ENCODE data around the gene MMD2.
"Not testable (repeated sequence)": the region's sequence is repeated elsewhere in the genome, so short reads cannot be mapped to it uniquely, and the experiment has no call there.

Gene MMD2

DNA sequence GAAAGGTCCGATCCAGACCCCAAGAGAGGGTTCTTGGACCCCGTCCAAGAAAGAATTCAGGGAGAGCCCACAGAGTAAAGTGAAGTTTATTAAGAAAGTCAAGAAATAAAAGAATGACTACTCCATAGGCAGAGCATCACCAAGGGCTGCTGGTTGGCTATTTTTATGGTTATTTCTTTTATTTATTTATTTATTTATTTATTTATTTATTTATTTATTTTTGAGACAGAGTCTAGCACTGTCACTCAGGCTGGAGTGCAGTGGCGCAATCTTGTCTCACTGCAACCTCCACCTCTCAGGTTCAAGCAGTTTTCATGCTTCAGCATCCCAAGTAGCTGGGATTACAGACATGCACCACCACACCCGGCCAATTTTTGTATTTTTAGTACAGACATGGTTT lies 65.8 kb downstream of the MMD2 start:
- DNase-seq: not testable (repeated sequence)

DNA sequence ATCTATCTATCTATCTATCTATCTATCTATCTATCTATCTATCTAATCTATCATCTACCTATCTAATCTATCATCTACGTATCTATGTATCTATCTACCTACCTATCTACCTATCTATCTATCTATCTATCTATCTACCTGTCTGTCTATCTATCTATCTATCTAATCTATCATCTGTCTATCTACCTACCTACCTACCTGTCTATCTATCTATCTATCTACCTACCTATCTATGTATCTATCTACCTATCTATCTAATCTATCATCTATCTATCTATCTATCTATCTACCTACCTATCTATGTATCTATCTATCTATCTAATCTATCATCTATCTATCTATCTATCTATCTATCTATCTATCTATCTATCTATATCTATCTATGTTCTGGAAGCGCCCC lies 67.5 kb downstream of the MMD2 start:
- DNase-seq: not testable (repeated sequence)

DNA sequence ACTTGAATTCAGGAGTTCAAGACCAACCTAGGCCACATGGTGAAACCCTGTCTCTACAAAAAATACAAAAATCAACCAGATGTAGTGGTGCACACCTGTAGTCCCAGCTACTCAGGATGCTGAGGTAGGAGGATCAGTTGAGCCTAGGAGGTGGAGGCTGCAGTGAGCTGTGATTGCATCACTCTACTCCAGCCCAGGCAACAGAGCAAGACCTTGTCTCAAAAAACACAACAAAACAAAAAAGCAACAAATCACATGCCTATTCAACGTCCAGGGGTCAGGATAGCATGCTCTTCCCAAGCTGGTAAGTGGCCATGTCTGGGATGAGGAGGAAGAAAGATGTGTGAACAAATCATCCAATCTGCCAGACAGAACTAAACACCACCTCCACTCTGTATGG lies 69.3 kb downstream of the MMD2 start:
- no peak for DNase-seq

DNA sequence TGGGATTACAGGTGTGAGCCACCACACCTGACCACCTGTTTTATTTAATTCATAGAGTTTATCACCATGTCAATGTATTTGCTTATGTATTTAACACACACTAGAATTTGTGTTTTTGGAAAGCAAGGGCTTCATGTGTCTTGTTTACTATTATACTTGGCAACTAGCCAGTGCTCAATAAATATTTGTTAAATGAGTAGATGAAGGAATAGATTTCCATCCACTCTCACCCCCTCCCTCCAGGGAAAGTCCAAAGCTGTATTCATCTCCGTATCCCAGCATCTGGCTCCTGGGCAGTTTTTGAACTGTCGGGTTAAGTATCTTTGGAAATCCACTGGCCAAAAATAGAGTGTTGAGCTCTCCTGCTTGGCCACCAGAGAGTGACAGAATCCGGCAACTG lies 70.8 kb downstream of the MMD2 start:
- DNase-seq: no peak

DNA sequence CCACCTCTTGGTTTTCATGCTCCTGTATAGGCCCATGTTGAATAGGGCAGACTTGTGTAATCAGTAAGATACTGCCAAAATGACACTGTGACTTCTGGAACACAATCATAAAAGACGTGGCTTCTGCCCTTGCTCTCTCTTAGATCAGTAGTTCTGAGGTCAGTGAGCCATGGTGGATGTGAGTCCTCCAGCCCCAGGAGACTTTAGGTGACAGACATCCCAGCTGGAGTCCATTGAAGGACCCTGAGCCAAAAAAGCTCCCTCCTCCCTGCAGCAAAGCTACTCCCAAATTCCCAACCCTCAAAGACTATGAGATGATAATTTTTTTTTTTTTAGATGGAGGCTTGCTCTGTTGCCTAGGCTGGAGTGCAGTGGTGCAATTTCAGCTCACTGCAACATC lies 72.3 kb downstream of the MMD2 start:
- no peak for DNase-seq

DNA sequence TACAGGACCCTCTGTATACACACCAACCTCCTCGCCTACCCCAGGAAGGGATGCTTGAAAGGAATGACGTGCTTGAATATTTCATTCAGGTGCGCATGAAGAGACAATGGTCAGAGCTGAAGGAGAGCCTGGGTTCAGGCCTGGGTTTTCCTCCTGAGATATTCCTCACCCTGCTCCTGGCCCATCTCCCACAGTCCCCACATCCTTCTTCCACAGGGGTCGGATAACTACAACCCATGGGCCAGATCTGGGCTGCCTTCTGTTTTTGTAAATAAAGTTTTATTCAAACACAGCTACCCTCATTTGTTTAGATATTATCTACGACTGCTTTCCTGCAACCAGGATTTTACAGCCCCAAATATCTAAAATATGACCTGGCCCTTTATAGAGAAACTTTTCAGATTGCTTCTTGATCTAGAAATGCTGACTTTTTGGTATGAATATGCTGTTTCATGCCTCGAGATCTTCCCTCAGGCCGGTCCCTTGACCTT lies 73.6 kb downstream of the MMD2 start:
- DNase-seq: no peak

DNA sequence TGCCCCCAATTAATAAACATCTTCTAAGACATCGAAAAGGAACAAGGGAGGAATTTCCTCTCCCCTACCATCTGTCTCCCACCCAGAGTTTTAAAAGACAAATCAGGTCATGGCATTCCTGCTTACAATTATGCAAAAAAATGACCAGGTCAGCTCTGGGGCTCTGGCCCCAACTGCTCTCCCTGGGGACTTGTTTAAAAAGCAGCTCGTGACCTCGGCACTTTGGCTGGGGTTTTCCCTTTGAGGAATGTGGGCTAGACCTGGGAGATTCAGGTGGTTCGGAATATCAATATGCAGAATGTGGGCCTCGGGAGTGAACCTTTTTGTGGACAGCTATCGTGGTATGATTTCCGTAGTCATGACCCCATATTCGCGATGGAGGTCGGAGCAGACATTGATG lies 74.8 kb downstream of the MMD2 start:
- DNase-seq: no peak

DNA sequence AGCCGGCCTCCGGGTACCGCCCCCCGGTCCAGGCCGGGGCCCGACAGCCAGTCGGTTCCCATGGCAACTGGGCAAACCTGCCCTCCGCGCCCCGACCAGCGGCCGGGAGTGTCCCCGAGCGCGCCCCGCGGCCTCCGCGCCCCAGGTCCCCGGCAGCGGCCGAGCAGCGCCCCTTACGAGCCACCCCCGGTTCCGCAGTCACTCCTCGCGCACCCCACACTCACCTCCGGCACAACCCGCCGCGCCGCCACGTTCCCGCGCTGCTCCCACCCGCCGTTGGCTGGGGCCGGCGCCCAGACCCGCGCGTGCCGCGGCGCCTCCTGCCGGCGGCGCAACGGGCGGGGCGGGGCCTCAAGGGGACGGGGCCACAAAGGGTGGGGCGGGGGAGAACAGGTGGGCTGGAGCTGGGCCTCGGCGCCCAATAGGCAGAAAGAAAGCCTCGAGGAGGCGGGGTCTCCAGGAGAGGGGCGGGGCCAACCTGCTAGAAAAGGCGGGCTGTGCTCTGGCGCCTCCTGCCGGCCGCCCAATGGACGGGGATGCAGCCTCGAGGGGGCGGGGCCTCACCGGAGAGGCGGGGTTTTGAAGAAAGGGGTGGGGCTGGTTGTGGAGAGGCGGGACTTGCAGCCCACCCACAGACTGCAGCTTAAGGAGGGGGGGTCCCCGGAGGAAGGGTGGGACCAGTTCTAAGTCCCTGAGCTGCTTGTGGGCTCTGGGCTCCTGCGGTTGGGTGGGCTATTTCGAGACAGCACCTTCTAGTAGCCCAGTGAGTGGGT lies 75.4 kb downstream of the MMD2 start, which contains the start of gene RADIL:
Gene RADIL, minus strand, starts transcription at position 345 of the 773 bp plus-strand sequence. CDS start 5,577 bp downstream, outside the sequence.
- DNase-seq: peak; percentile 97

DNA sequence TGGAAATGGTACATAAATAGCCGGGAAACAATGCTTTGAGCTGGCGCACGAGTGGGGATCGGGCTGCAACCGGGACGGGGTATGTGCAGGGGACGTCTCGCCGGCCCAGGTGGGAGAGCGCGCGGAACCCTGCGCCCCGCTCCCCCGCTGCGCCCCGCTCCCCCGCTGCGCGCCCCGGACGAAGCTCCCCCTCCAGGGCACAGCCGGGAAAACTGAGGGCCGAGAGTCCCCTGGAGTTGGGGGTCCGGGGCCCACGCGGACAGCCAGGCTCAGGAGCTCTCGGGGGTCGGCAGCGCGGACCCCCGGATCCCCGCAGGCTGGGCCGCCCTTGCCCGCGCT lies 76.0 kb downstream of the MMD2 start:
- no peak for DNase-seq

DNA sequence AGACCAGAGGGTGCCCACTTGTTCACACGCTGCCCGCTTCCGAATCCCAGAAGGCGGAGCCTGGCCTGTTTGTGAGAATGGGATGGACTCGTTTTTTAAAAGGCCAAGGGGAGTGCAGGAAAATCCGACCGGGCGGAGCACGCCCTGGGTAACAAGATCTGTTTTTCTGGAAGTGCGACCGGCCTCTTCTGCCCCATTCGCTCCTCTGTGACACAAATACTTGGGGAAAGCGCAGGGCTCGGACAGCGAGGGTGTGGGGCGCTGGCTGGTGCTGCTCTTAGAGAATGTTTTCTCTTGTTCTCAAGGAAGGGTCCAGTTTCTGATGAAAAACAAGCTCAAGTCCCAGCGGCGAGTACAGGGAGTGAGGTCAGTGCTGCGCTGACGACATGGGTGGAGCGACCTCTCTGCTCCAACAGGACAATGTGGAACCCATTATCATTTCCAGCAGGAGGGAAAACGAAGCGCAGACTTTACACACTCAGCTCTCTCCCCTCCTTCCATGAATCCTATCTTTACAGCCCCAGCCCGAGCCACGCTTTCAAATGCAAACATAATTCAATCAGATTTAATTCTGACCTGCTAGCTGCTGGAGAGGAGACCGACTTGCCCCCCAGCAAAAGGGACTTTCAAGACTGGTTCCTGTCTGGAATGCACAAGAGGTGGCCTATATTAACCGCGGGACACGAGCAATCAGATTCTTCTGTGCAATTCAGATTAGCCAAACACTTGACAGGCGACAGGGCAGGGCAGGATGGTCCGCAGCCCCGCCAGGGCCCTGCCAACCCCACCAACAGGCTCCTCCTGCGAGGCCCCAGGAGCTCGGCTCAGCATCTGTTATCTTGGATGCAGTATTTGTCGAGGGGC lies 76.6 kb downstream of the MMD2 start:
- DNase-seq: peak; percentile 87

DNA sequence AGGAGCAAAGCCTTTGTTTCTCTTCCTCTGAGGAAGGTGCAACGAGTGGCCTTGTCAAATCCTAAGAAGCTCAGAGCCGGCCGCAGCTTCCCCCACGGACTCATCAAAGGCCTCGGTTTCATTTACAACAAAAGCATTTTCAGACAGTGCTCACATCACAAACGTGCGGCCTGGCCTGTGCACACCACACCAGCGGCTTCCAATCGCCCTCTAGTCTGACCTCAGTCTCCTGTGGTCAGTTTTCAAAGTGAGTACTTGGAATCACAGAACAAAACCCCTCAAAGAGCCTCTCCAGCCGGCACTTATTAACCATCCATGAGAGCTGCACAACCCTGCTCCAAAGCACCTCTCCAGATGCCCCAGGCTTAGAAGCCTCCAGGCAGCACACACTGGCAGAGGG lies 78.8 kb downstream of the MMD2 start:
- peak; percentile 37 for DNase-seq

DNA sequence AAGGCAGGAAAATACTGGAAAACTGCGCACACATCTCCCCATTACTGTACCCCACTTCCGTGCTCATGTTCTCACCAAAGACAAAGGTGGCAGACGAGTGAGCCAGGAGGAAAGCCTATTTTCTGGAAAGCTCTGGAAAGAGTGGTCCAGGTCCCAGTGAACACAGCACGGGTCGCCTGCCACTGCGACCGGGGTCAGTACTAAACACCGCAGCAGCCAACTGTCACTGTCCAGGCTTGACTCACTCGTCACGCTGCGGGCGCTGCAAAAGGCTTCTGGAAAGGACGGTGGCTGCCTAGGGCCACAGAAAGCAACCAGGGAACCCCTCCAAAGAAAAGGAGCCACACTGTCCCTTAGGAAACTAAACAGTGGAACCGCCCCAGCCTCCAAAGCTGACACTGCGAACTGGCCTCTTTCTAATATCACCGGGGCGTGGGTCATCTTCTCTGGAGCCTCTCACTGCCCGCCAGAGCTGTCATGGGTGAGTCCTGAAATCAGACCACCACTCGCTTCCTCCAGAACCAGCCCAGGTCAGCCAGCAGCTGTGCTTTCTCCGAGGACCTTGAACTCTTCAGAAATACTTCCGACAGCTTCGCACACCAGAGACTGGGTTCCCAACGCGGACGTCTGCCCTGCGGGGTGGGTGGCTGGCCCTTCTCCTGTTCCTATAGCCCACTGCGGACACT lies 79.4 kb downstream of the MMD2 start:
- DNase-seq: no peak

DNA sequence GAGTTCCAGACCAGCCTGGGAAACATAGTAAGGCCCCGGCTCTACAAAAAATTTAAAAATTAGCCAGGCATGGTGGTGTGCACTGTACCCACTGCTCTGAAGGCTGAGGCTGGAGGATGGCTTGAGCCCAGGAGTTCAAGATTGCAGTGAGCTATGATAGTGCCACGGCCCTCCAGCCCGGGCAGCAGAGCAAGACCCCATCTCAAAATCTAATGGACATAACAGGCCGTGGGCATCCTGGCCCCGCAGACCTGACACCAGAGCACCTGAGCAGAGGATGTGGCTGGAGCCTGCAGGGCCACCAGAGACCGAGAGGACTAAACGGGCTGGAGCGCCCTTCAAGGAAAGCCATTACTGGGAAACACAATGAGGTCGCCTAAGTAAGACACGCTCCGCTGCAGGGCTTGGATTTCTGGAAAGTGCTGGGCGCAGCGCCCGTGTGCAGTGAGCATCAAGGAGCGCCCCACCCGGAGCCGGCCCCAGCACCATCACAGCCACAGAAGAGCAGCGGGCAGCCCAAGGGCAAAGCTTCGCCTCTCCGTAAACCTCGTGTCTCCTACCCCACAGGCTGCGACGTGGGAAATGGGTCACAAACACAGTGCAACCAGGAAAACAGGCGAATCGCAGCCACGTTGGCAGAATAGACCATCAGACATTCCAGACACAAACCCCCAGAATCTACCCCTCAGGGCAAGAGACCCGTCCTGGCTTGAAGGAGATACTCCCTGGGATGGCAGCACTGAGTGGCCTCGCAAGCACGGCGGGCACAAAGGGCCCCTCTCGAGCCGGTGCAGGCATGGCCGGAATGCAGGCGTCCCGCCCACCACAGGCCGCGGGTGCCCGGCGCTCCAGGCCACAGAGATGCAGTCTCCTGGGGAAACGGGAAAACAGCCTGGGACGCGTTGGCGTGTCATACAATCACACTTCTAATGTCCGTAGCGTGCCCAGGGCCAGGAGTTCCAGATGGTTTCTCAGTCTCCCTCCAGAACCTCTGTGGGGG lies 80.4 kb downstream of the MMD2 start:
- peak; percentile 39 for DNase-seq

DNA sequence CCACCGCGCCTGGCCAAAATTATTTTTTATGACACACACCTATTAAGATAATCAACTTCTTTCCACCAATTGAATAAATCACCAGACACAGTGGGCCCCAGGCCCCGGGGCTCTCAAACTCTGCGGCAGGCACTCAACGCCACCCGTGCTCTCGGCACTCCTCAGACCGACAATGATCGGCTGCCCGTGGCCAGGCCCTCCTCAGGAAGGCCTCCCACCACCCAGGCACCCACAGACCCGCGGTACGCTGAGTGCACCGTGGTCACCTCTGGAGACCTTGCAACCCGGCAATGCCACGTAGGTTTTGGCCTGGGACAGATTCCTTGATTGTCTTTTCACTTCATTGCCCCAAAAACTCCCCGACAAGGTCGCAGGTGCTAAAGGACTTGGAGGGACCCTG lies 82.4 kb downstream of the MMD2 start:
- no peak for DNase-seq

DNA sequence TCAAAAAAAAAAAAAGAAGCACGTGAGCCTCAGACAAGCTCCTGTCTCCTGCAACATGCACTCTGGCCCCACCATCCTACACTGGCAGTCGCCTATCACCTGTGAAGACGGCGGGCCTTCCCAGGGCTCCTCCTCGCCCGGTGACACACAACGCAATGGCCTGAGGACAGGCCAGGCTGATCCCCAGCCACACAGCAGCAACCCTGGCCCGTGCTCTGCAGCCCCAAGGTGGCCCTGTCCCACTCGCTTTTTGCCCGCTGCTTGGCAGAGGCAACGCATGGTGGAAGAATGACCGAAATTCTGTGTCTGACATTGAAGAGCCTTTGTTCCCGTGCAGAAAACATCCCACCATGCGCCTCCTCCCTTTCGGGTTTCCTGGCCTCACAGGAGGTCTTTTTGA lies 83.6 kb downstream of the MMD2 start:
- DNase-seq: no peak

DNA sequence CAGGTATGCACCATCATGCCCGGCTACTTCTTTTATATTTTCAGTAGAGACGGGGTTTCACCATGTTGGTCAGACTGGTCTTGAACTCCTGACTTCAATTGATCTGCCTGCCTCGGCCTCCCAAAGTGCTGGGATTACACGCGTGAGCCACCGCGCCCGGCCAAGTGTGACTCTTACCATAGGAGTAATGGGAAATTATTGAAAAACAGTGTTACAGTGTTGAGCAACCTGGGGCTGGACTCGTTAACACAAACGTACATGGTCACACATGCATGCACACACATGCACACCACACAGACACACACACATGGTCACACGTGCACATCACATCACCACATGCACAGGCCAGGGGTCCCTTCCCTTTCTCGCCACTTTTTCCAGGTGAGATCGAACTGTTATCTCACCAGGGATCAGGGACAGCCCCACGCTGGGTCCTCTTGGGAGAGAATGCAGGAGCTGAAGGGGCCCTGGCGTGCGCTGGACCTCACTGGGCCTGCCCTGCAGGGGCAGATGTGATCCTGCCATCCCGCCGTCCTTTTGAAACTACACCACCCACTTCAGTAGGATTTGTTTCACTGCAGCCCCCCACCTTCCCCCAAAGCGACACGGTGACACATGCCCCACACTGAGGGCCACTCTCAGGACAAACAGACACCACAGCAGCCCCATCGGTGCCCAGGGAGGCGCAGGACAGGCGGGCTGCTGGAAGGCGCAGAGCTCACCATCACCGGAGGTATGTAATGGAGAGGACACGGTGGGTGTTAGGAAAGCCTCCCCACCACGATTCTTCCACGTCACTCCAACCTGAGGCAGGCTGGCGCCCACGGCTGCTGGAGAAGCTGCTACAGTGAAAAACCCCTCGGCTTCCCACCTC lies 85.7 kb downstream of the MMD2 start:
- no peak for DNase-seq

DNA sequence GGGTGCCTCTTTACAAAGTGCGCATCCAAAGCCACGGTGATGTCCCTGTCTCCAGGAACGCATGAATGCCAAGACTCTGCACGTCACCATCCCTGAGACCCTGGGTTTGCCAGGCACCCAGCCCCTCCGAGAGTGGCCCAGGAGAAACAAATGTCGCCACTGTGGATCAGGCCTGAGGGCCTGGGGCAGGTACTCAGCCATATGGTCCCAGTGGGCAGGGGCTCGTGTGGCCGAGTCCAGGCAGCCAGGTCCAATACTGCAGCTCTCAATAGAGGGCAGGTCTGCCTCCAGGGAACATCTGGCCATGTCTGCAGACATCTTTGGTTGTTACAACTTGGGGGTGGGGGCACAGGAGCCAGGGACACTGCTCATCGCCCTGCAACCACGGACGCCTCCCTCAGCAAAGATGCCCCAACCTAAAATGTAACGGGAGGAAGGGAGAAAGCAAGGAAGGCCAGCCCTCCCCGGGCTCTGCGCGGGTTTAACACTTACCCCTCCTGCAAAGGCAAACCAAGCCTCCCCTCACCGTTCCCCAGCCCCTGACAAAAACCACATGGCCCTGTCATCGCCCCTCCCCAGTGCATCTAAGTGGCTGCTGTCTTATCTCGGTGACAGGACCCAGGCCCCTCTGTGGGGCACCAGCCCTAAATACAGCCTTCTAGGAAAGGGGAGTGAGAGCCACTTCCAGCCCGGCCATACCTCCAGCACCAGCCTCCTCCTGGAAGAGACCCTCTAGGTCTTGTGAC lies 86.9 kb downstream of the MMD2 start:
- no peak for DNase-seq

DNA sequence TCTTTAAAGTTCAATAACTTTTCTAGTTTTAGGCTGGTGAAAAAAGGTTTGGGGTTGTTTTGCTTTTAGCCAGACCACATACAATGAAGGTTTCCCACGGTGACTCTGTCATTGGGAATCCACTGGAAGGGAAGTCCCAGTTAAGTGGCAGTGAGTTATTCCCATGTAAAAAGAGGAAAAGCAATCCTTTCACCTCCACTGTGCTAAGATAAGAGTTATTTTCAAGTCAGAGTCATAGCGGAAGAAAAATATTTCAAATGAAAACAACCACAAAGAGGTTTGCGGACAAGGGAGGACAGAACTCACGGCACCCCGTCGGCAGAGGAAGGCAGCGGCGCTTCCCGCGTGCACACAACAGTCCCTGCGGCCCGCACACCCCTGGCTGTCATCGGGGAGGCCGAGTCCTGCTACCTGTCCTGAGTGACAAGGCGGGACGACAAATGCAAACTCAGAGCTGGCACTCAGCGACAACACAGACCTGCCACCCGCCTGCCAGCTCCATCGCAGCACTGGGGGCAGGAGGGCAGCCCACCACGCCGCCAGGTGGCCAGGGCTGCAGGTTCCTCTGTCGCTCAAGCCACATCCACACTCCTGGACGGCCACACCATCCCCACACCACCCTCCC lies 87.8 kb downstream of the MMD2 start:
- DNase-seq: no peak

DNA sequence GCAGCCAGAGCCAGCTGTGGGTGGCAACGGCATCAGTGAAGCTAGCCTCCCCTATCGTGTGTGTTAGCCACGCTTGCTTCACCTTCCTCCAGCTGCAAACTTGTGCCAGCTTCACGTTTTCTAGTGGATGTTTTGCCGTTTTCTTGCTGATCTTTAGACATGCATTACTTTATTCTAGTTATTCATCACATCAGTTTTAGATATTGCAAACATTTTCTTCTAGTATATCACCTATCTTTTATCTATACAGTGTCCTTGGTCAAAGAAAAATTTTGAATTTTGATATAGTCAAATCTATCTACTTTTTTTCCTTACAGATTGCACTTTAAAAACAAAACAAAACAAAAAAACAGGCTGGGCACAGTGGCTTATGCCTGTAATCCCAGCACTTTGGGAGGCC lies 90.5 kb downstream of the MMD2 start:
- DNase-seq: no peak

Data from eye (tissue), 1 donor.